Ishikawa (cell line): ENCODE data around the gene HOXA3.

ENCODE experiments used
- FOXM1 ChIP-seq: IDR thresholded peaks from 2 replicates; pipeline ENCODE4 v1.6.1; 2012; ENCODE audit warnings: low read depth, borderline replicate concordance
- NFIC ChIP-seq: IDR thresholded peaks from 2 replicates; pipeline ENCODE4 v1.6.1; 2012
- TF ChIP-seq, protein P1 (sequence below): IDR thresholded peaks from 2 replicates; pipeline ENCODE4 v1.6.1; 2012; ENCODE audit warnings: low read depth, mild to moderate bottlenecking

DNA sequence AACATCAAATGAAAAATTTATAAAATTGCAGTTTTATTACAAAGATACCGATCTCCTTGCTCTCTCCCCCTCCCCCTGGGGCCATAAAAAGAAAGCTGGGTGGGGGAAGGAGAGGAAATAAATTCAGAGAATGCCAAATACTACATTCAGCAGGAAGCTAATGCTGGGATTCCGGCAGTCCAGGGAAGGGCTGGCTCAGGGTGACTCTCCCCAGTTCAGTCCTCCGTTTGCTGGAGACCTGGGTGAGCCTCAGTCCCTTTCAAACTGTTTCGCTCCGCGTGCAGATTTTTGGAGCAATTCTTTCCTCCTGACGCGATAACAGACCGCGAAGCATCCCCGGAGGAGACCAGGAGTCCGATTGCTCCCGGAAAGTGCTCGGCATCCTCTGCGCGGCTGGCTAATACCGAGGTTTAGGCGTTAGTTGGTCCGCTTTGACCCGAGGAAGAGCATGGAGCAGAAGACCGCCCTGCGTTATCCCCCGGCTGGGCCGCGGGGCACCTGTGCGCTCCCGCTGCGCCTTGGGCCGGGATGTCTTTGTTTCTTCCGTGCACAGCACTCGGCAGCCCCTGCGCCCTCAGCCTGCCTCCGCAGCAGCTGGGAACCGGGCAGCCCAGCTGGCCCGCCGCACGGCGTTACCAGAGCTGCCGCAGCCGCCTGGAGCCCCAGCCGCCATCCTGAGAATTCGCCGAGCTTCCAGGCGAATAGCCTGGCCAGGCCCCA lies 46.0 kb downstream of the HOXA3 start:
- TF ChIP-seq FOXM1, result no peak
- TF ChIP-seq, protein P1, sequence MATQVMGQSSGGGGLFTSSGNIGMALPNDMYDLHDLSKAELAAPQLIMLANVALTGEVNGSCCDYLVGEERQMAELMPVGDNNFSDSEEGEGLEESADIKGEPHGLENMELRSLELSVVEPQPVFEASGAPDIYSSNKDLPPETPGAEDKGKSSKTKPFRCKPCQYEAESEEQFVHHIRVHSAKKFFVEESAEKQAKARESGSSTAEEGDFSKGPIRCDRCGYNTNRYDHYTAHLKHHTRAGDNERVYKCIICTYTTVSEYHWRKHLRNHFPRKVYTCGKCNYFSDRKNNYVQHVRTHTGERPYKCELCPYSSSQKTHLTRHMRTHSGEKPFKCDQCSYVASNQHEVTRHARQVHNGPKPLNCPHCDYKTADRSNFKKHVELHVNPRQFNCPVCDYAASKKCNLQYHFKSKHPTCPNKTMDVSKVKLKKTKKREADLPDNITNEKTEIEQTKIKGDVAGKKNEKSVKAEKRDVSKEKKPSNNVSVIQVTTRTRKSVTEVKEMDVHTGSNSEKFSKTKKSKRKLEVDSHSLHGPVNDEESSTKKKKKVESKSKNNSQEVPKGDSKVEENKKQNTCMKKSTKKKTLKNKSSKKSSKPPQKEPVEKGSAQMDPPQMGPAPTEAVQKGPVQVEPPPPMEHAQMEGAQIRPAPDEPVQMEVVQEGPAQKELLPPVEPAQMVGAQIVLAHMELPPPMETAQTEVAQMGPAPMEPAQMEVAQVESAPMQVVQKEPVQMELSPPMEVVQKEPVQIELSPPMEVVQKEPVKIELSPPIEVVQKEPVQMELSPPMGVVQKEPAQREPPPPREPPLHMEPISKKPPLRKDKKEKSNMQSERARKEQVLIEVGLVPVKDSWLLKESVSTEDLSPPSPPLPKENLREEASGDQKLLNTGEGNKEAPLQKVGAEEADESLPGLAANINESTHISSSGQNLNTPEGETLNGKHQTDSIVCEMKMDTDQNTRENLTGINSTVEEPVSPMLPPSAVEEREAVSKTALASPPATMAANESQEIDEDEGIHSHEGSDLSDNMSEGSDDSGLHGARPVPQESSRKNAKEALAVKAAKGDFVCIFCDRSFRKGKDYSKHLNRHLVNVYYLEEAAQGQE, result no peak
- no peak for TF ChIP-seq NFIC
